Thyroid gland (tissue), 4 donors: Measurements from ENCODE around the gene KIFC3.

ENCODE experiments used
- CTCF ChIP-seq, 6 experiments: fragments of 200-600 bp in 3 of 6; fragments of 450-650 bp in 3 of 6; sonication (generic) in 3 of 6; IDR thresholded peaks; one replicate each; pipeline ENCODE4 v1.5.1; 2016 to 2019; ENCODE audit warnings: antibody characterized with exemption in 6 of 6, mild to moderate bottlenecking in 2 of 6, inconsistent platforms in 1 of 6, moderate library complexity in 1 of 6
- POLR2A ChIP-seq, 2 donors: fragments of 450-650 bp; IDR thresholded peaks; one replicate each; pipeline ENCODE4 v1.6.1; 2017; ENCODE audit warnings: antibody characterized with exemption in 2 of 2, mild to moderate bottlenecking in 2 of 2, moderate library complexity in 1 of 2

GRCh38 chr16:57844416-57845030 lies 42.2 kb upstream of the KIFC3 start:
- no peak for TF ChIP-seq CTCF (IDR thresholded peaks at IDR 0.05)
- TF ChIP-seq POLR2A (IDR thresholded peaks at IDR 0.05): no peak
